Myometrial cell (primary cell): ENCODE measurements around the gene MUC5AC. TPM values are rescaled to one million over a fixed set of nuclear protein-coding genes. Genes with fewer than 3 reads are reported as not detected.

ENCODE experiments used
- total RNA-seq: library from RNA; depleted of rRNA; stranded (reverse); fragments of >200 nt; gene quantifications from 2 replicates; pipeline ENCODE4 v1.2.3, GENCODE V29; 2015

The MUC5AC gene, protein sequence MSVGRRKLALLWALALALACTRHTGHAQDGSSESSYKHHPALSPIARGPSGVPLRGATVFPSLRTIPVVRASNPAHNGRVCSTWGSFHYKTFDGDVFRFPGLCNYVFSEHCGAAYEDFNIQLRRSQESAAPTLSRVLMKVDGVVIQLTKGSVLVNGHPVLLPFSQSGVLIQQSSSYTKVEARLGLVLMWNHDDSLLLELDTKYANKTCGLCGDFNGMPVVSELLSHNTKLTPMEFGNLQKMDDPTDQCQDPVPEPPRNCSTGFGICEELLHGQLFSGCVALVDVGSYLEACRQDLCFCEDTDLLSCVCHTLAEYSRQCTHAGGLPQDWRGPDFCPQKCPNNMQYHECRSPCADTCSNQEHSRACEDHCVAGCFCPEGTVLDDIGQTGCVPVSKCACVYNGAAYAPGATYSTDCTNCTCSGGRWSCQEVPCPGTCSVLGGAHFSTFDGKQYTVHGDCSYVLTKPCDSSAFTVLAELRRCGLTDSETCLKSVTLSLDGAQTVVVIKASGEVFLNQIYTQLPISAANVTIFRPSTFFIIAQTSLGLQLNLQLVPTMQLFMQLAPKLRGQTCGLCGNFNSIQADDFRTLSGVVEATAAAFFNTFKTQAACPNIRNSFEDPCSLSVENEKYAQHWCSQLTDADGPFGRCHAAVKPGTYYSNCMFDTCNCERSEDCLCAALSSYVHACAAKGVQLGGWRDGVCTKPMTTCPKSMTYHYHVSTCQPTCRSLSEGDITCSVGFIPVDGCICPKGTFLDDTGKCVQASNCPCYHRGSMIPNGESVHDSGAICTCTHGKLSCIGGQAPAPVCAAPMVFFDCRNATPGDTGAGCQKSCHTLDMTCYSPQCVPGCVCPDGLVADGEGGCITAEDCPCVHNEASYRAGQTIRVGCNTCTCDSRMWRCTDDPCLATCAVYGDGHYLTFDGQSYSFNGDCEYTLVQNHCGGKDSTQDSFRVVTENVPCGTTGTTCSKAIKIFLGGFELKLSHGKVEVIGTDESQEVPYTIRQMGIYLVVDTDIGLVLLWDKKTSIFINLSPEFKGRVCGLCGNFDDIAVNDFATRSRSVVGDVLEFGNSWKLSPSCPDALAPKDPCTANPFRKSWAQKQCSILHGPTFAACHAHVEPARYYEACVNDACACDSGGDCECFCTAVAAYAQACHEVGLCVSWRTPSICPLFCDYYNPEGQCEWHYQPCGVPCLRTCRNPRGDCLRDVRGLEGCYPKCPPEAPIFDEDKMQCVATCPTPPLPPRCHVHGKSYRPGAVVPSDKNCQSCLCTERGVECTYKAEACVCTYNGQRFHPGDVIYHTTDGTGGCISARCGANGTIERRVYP (N-terminal part only)
- not detected in 2 replicates for total RNA-seq

DNA sequence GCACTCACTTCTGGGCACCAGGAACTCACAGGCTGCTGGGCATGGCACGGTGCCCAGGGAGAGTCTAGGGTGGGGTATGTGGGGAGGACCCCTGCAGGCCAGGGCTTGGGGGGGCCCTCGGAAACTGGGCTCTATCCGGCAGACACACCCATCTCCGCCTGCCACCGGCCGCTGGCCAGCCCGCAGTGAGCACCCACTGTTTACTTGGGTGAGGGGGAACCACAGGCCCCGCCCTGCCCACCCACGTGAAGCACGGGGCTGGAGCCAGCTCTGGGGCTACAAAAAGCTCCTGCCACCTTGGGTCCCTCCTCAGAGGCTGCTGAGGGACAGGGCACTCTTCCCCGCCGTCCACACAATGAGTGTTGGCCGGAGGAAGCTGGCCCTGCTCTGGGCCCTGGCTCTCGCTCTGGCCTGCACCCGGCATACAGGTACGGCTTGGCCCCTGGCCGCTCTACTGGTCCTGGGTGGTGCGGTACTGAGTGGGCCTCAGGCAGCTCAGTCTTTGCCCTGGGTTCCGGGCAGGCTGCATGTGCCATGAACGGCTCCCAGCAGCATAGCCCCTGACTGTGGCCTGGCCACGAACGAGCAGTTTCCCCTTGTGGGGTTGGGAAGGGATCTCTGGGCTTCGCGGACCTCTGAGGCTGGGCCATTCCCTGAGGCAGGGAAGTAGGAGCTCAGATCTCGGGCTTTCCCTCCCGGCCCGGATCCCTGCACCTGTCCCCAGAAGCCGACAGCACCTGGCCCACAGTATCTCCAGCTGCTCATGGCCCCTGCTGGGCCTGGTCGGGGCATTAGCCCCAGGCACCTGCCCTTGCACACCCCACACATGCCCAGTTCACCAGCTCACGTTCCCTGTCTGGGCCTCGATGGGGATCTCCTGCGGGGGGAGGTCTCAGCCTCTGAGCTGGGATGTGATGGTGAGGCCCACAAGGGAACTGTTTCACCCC, at the start of gene MUC5AC:
TSS of gene MUC5AC (plus strand) at position 309 of the 947 bp plus-strand sequence. CDS start at position 356, 47 bp downstream.

GRCh38 chr11:1222491-1223345, 65.0 kb downstream of the MUC5AC start, which contains the start of gene MUC5B:
MUC5B (plus strand) TSS chr11:1223066; CDS start chr11:1223124, 58 bp downstream.

Other genes starting within 250 kb of the MUC5AC start
- 121 and 149 TPM in 2 replicates for gene CHID1, start 247.1 kb upstream of the MUC5AC start, total RNA-seq
- gene AP2A2, start 232.1 kb upstream of the MUC5AC start, total RNA-seq = 56.2 and 60.1 TPM in 2 replicates
- not detected in 2 replicates for gene MUC6, start 121.2 kb upstream of the MUC5AC start, total RNA-seq
- gene MUC2, start 83.1 kb upstream of the MUC5AC start, total RNA-seq = not detected in 2 replicates
- gene MUC5B, start 65.1 kb downstream of the MUC5AC start, total RNA-seq = not detected in 2 replicates
- 32.3 and 35.2 TPM in 2 replicates for gene TOLLIP, start 151.7 kb downstream of the MUC5AC start, total RNA-seq
- not detected in 2 replicates for gene BRSK2, start 232.0 kb downstream of the MUC5AC start, total RNA-seq